ENCODE data around the gene SMG6.

The SMG6 gene

GRCh38 chr17:2237950-2238349, 65.6 kb downstream of the SMG6 start:
- no peak for DNase-seq (ENCODE audit: low read depth)
- no peak for TF ChIP-seq CTCF (IDR thresholded peaks at IDR 0.05; ENCODE audit: low read depth, low read length)
- no peak overlapping the region for H3K4me3 ChIP-seq (ENCODE audit: low read depth, low read length)

GRCh38 chr17:2237521-2237921, 66.1 kb downstream of the SMG6 start:
- no peak overlapping the region for H3K4me3 ChIP-seq (ENCODE audit: low read depth, low read length)
- DNase-seq (ENCODE audit: low read depth), result no peak
- TF ChIP-seq MYC (IDR thresholded peaks at IDR 0.05; ENCODE audit: low read depth, low read length) (no peak), POLR2A (IDR thresholded peaks at IDR 0.05; ENCODE audit: extremely low read depth, insufficient read length) (no peak), MAX (IDR thresholded peaks at IDR 0.05; ENCODE audit: low read depth, low read length) (no peak), CTCF (IDR thresholded peaks at IDR 0.05; ENCODE audit: low read depth, low read length) (no peak)

GRCh38 chr17:2235792-2236366, 67.7 kb downstream of the SMG6 start:
- H3K4me3 ChIP-seq (ENCODE audit: low read depth, low read length), result no peak overlapping the region
- no peak for TF ChIP-seq CTCF (IDR thresholded peaks at IDR 0.05; ENCODE audit: low read depth, low read length)
- no peak for TF ChIP-seq MAX (IDR thresholded peaks at IDR 0.05; ENCODE audit: low read depth, low read length)
- no peak for TF ChIP-seq MYC (IDR thresholded peaks at IDR 0.05; ENCODE audit: low read depth, low read length)
- no peak for TF ChIP-seq POLR2A (IDR thresholded peaks at IDR 0.05; ENCODE audit: extremely low read depth, insufficient read length)
- DNase-seq (ENCODE audit: low read depth), result no peak

GRCh38 chr17:2235265-2235664, 68.3 kb downstream of the SMG6 start:
- no peak for DNase-seq (ENCODE audit: low read depth)
- H3K4me3 ChIP-seq (ENCODE audit: low read depth, low read length), result no peak overlapping the region
- TF ChIP-seq CTCF (IDR thresholded peaks at IDR 0.05; ENCODE audit: low read depth, low read length), result no peak
- TF ChIP-seq MYC (IDR thresholded peaks at IDR 0.05; ENCODE audit: low read depth, low read length), result no peak

GRCh38 chr17:2233441-2233947, 70.1 kb downstream of the SMG6 start:
- H3K4me3 ChIP-seq (ENCODE audit: low read depth, low read length), result no peak overlapping the region
- DNase-seq (ENCODE audit: low read depth), result no peak
- no peak for TF ChIP-seq POLR2A (IDR thresholded peaks at IDR 0.05; ENCODE audit: extremely low read depth, insufficient read length)

GRCh38 chr17:2232244-2232638, 71.3 kb downstream of the SMG6 start:
- TF ChIP-seq POLR2A (IDR thresholded peaks at IDR 0.05; ENCODE audit: extremely low read depth, insufficient read length) (no peak), CTCF (IDR thresholded peaks at IDR 0.05; ENCODE audit: low read depth, low read length) (no peak), MAX (IDR thresholded peaks at IDR 0.05; ENCODE audit: low read depth, low read length) (no peak), MYC (IDR thresholded peaks at IDR 0.05; ENCODE audit: low read depth, low read length) (no peak)
- DNase-seq (ENCODE audit: low read depth), result no peak
- H3K4me3 ChIP-seq (ENCODE audit: low read depth, low read length), result no peak overlapping the region
